HEK293T (cell line): Measurements from ENCODE around the gene GOLT1A.

Experiments used
- ARNT ChIP-seq: fragments of 450-650 bp; IDR thresholded peaks from 2 replicates; pipeline ENCODE4 v1.6.1; 2017; ENCODE audit warnings: mild to moderate bottlenecking
- BHLHE40 ChIP-seq: fragments of 450-650 bp; IDR thresholded peaks from 2 replicates; pipeline ENCODE4 v1.6.1; 2016; ENCODE audit warnings: mild to moderate bottlenecking, moderate library complexity, borderline replicate concordance
- CTBP1 ChIP-seq: fragments of 450-650 bp; IDR thresholded peaks from 2 replicates; pipeline ENCODE4 v1.6.1; 2016; ENCODE audit warnings: borderline replicate concordance
- ELF4 ChIP-seq: fragments of 450-650 bp; IDR thresholded peaks from 2 replicates; pipeline ENCODE4 v1.6.1; 2017; ENCODE audit warnings: antibody characterized with exemption
- FOXK2 ChIP-seq: fragments of 450-650 bp; IDR thresholded peaks from 2 replicates; pipeline ENCODE4 v1.6.1; 2016; ENCODE audit warnings: mild to moderate bottlenecking
- L3MBTL2 ChIP-seq: fragments of 450-650 bp; conservative IDR thresholded peaks from 2 replicates; pipeline ENCODE4 v1.6.1; 2016; ENCODE audit warnings: mild to moderate bottlenecking
- LEF1 ChIP-seq: fragments of 450-650 bp; IDR thresholded peaks from 2 replicates; pipeline ENCODE4 v1.6.1; 2017; ENCODE audit warnings: mild to moderate bottlenecking, borderline replicate concordance
- SP1 ChIP-seq: fragments of 450-650 bp; IDR thresholded peaks from 2 replicates; pipeline ENCODE4 v1.6.1; 2017
- SUZ12 ChIP-seq: fragments of 450-650 bp; IDR thresholded peaks from 2 replicates; pipeline ENCODE4 v1.6.1; 2016; ENCODE audit warnings: mild to moderate bottlenecking
- TARDBP ChIP-seq: fragments of 450-650 bp; IDR thresholded peaks from 2 replicates; pipeline ENCODE4 v1.6.1; 2016

DNA sequence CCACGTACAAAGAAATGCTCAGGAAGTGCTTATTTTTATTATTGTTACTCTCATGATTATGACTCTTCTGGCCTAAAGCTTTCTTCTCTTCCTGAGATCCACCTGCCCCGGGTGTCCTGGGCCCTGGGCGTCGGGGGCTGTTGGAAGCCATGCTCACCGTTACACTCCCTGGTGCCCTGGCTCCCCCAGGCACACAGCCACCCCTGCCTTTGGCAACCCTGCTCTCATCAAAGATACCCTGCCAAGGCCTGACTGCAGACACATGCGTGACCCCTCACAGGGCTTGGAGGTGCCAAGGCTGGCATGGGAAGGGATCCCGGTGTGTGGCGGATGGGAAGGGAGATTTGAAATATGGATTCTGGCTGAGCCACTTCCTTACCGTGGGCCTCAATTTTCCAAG, 14.2 kb downstream of the GOLT1A start:
- TF ChIP-seq SP1 (no peak), TARDBP (no peak), FOXK2 (no peak), ARNT (no peak), BHLHE40 (no peak), LEF1 (no peak), ELF4 (no peak), L3MBTL2 (no peak), CTBP1 (no peak), SUZ12 (no peak)
